Stimulated activated CD8-positive, alpha-beta memory T cell treated with anti-CD3 and anti-CD28 coated beads, Interleukin-12 subunit alpha, Interleukin-12 subunit beta, amount 100 ng/mL, for 4 hours (primary cell): ENCODE results near the gene MARCO.
"Not testable (repeated sequence)": the region's sequence is repeated elsewhere in the genome, so short reads cannot be mapped to it uniquely, and the experiment has no call there.

Source experiments
- DNase-seq: peaks from one replicate; pipeline ENCODE4 v3.0.0-alpha.2; 2020; ENCODE audit warnings: low read depth

The MARCO gene

DNA sequence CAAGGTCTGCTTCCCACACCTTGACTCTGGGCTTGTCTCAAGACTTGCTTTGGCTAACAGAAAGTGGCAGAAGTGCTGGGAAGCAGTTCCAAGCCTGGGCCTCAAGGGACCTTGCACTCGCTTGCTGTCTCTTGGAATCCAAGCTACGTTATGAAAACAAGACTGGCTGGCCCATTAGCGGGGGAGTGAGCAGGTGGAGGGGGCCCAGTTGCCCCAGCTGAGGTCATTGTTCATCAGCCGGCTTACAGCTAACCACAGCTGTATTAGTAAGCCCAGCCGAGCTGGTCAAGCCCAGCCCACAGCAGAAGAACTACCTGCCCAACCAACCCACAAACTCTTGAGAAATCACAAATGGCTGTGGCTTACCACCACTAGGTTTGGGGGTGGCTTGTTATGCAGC lies 63.1 kb downstream of the MARCO start:
- DNase-seq = no peak

DNA sequence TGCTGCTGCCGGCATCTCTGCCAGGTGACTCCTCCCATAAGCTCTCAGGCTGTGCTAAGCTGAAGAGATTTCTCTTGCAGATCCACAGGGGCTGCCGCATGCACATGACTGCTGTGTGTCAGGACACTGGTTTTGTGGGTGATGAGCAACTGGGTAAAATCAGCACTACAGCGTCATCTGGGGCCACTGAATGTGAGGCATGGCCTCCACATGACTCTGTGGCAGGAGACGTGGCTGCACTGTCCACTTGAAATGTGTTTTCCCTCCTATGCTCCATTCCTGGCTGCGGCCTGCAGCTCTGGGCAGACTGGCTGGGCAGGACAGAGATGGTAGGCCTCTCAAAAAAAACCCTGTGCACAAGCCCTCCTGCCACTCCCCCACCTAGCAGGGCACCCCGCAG lies 63.6 kb downstream of the MARCO start:
- no peak for DNase-seq

DNA sequence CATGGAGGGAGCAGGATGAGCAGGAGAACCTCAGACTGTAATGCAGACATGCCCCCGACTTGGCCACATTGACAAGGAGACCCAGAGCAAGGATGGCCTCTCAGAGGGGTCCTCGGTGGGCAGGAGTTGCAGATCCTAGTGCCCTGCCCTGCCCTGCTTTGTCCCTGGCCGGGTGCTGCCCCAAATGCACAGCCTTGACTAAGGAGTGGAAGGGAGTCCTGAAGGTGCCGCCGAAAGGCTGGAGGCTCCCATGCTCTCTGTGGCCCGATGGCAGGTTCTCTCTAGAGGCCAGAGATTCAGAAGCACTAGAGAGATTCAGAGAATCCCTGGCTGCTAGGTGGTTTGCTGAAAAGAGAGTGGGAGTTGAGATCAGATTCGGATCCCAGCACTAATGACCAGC lies 64.4 kb downstream of the MARCO start:
- no peak for DNase-seq

DNA sequence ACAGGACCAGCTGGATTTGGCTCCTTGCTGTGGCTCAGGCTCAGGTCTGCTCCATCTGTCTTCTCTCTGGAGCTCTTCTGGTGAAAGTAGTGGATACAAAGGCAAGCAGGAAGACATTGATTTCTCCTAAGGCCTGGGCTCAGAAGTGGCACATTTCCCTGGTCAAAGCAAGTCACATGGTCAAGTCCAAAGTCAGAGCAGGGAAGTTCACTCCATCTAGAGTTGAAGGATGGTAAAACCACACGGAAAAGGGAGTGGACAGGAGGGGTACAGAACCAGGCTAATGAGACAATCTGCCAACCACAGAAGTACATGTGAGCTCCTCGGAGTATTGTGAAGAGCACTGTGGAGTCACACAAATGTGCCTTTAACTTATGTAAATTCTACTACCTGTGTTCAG lies 66.1 kb downstream of the MARCO start:
- no peak for DNase-seq

DNA sequence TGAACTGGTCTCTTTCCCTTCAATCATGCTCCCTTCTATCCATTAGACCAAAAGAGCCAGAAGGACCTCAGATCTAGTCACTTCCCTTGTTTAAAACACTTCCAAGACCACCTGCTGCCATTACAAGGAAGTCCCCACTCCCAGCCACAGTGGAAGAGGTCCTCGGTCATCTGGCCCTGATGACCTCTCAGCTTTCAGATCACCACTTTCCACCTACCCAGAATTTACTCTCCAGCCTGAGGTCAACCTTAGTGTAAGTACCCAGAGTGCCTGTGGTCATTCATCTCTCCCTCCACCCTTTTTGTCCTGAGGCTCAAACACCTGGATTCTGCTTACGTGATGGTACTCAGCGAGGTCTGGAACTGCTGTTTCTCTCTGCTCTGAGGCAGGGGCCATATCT lies 67.1 kb downstream of the MARCO start:
- no peak for DNase-seq

DNA sequence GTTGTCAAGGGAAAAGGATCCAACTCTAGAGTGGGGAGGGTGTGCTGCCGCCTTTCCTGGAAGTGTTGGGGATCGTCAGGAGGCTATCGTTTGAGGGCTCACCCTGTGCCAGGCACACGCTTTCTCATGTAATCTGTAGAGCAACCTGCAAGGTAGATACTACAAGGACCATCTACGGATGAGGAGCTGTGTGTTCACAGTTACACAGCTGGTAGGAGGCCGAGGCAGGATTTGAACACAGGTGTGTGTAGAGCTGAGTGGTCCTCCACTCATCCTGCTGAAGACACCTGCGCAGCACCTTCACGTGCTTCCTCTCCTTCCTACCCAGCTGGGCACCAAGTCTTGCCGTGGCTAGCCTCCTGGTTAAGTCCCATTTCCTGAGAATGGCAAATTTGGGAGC lies 68.3 kb downstream of the MARCO start:
- no peak for DNase-seq

DNA sequence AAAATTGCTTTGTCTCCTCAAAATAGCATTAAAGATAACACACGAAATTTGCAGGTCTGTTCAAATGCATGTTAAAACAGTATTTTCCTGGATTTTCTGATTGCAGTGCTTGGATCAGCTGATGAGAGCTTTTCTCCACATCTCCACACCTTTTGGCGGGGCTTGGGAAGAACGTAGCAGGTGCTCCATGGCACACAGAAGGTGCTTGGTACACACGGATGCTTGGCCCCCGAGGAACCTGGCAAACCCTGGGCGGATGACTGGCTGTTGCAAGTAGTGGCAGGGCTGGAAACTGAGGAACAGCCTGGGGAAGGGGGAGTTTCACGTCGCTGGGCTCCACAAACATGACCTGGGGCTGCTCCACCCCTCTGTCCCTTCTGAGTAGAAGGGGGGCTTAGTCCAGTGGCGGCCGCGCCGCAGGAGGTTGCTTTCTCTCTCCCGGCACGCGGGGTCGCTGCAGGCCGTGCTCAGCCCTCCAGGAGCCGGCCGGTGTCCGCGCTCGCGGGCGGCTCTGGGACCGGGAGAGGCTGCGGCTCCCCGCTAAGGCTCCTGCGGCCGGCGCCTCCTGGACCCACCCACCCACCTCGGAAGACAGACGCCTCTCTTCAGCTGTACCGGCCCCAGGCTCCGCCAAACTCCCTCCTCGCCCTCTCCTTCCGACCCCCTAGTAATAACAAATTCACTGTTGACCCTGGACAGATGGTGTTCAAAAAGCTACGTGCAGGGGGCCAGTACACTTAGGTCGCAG lies 69.3 kb downstream of the MARCO start:
- no peak for DNase-seq

DNA sequence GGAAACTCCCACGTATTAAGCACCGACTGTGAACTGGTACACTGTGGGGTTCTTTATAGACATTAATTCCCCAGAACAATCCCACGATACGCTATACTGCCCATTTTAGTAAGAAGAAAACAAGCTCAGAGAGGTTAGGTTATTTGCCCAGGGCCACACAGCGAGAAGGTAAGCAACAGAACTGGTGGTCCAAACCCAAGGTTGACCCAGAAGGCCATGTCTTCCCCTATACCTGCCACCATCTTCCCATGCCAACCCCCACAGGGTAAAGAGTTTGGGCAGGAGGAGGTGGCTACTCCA lies 69.9 kb downstream of the MARCO start:
- no peak for DNase-seq

DNA sequence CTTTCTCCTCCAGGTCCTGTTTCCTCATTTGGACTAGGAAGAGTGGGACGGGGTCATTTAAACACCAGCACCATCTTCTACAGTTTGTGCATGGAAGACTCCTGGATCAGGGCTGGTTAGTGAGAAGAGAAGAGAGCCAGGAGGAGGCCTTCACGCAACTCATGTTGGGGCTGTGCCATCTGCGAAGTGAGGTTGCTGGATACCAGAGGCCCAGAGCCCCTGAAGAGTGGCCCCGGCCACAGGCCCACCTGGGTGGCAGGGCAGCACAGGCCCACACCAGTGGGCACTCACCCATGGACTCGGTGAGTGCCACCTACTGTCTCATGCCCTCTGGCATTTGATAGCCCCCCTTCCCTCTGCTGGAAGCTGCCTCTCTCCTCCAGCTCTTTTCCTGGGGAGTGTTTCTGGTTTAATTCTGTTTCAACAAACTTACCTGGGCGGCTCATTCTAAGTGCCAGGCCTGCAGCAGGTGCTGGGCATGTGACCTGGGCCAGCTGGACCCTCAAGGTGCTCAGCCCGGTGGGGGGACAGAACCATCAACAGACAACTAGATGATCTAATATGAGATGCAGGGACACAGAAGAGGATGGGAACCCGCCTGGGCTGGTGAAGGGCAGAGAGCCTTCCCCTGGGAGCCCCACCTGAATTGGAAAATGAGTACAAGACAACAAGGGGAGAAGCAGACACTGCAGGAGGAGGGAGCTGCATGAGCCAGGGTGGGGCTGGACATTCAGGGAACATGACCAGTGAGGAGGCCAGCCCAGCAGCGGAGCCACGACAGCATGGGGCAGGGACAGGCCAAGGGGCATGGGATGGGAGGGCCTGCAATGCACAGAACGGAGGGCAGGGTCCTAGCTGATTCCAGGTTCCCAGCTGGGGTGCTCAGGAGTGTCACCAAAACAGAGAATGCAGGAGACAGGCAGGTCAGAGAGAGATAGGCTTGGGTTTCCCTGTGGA lies 70.6 kb downstream of the MARCO start:
- DNase-seq = no peak

DNA sequence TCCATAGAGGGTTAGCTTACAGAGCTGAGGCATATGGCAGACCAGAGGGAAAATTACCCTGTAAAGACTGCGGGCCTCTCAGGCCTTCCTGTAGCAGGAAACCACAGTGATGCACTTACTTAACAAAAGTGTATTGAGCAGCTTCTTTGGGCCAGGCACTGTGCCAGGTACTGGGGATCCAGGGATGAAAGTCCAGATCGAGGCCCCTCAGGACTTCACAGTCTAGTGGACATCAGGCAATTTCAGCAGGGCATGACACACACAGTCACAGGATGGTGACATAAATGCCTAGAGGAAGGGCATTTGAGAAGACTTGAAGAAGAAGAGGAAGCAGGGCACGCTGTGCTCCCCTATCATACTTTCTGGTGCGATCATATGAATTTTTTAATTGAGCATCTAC lies 71.7 kb downstream of the MARCO start:
- no peak for DNase-seq

DNA sequence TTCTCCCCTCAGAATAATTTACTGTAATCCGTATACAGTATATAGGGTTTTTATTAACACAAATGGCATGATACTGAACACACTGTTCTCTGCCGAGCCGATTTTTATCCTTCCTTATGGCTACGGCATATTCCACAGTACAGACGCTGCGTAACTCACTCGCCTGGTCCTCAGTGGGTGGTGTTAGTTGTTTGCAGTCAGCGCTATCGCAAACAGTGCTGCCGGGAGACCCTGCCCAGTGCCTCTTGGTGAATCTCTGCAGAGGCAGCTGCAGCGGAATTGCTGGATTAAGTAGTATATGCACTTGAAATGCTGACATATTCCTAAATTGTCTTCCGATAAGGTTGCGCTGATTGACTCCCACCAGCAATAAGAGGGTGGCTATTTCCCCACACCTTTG lies 73.9 kb downstream of the MARCO start:
- DNase-seq = no peak

DNA sequence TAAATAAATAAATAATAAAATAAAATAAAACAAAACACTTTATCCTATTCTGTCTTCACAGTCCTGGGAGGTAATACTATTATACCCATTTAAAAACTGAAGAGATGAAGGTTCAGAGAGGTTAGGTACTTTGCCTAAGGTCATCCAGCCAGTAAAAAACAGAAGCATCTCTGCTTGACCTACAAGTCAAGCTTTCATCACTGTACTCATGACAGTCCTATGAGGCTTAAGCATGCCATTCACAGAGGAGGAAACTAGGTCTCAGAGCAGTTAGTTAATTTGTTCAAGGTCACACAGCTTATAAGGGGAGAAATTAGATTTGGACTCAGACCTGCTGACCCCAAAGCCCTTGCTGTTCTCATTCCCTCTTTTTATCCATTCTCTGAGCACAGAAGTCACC lies 77.5 kb downstream of the MARCO start:
- DNase-seq = no peak

DNA sequence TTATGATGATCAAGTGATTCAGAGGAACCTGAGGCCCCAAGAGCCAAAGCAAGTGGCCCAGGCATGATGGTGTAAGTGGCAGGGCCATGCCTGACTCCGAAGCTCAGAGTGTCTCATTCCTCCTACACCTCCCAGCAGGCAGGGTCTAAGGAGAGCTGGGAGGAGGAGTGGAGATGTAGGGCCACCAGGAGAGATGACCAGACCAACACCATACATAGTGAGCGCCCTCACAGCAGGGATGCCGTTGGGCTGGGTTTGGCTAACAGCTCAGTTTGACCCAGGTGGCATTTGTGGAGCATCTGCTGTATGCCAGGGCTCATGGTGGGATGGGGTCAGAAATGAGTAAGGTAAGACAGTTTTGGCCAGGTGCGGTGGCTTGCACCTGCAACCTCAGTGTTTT lies 80.7 kb downstream of the MARCO start:
- no peak for DNase-seq

DNA sequence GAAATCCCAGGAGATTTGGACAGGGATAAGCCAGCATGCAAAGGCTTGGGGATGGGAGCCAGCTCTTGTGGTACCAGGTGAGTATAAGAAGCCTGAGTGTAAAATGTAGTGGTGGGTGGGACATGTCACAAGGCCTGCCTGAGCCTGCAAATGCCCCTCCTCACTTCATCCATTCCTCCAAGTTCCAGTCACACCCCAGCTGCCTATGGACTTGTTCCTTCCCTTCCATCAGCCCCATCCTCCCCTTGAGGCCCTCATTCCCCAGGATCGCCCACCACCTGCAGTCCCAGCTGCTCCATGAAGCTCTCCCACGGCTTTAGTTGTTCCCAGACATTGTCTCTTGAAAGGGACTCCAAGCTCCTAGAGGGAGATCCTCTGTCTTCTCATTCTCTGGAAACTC lies 81.5 kb downstream of the MARCO start:
- no peak for DNase-seq

DNA sequence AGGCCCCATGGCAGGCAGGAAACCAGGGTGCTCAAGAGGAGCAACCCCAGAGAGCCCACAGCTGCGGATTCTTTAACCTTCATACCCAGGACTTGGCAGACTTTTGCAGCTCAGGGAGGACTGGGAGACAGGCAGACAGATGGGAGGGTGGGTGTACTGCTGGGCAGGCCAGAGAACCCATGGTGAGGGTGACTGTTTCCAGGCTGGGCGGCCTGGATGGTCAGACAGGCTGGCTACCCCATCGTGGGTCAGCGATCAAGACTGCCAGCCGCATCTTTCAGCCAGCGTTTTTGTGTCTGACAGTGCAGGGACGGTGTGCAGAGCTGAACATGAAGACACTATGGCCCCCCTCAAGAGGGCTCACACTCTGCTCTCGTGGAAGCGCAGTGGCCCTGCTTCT lies 82.2 kb downstream of the MARCO start:
- DNase-seq = no peak

DNA sequence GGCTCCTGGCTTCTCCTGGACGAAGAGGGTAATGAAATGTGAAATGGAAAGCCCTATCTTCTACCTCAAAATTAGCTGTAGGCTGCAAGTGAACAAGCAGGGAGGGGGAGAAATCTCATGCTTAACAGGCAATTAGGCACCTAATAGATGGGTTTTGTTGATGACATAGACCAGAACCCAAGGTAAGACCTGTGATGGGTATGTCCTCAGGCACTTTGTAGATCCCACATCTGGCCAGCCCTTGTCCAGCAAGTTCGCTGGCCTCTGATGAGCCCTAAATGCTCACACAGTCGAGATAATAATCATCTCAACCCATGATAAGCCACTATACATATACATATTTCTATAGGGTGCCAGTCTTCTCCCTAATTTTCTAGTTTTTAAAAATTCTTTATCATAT lies 82.6 kb downstream of the MARCO start:
- no peak for DNase-seq

DNA sequence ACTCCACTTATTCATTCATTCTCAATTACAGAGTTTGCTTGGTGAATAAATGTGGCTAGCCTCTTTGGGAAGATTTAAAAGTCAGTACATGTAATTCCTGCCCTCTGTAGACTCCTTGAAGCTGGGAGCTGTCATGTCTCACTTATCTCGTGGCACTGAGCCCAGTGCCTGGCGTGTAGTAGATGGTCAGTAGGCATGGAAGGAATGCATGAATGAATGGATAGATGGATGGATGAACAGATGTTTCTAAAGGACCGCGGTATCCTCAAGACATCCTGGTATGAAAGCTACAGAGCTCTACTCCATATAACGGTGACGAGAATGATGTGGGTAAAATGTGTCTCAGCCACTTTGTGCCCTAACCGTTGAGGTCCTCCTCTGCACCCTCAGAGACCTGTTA lies 83.0 kb downstream of the MARCO start:
- no peak for DNase-seq

DNA sequence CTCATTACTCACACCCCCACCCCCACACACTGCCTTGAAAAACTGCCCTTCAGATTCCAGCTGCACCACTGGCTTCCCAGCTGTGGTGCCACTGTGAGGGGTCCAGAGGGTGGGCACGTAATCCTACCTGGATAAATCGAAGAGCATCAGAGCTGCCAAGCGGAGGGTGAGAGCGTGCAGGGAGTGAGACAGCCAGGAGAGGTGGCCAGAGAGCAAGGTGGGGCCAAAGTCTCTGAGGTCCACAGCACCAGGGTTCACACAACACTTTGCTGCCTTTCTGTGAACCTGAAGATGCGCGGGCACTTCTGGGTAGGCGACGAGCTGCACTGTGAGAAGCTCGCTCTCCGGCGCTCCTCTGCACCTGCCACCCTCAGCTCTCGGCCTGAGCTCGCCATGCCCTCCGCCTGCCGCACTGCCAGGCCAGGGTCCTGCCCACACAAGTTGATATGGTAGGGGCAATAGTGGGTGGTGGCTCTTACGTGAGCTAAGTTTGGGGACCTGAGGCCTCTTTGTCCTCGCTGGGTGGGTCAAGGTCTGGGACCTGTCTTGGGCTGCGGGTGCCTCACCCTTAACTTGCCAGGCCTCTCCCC lies 83.9 kb downstream of the MARCO start:
- no peak for DNase-seq

DNA sequence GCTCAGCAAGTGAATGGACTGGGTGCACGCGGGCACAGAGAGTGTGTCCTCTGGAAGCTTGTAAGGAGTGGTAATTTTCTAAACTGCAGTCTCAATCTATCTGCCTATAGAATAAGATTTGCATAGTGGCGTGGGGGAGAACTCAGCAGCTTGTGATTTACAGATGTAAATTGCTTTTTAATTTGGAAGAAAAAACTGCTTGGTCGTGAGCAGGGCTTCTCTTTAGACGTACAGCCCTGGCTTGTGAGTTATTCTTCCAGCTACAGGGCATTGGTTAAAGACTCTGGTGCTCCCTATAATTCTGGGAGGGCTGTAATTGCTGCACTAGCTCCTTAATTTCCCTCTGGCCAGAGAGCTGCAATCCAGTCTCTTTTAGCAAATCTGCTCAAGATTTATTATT lies 84.9 kb downstream of the MARCO start:
- no peak for DNase-seq

DNA sequence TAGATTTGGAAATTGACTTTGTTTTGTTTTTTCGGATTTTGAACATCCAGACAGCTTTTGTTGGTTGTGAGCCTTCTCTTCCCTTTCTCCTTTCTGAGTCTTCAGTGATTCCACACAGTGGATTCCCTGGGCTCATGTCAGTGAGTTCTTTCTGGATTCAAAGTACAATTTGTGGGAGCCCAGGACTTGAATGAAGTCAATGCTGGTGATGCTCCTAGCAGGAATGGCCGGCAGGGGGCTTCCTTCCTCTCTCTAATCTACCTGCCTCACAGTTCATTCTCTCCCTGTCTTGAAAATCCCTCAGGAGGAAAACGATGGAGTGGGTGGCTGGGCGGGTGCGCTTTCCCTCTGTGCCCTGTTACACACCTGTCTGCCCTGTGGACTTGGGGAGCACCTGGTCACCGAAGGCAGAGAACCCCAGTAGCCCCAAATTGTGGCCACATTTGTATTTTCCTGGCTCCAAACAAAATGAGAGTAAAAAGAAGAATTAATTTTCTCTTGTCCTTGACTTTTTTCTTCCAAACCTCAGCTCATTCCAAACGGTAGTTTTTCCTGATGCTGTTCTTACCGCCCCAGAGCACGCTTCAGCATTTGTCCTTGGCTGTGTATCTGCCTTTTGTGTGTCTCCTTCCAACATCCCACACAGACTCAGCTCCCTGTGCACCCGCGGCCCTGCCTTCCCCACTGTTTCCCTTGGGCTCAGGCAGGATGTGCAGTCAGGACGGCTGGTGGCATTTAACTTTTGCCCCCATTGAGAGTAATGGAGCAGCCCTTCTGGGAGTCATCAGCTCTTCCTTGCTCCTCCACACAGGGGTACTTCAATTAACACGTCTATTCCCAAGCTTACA lies 86.6 kb downstream of the MARCO start:
- no peak for DNase-seq

DNA sequence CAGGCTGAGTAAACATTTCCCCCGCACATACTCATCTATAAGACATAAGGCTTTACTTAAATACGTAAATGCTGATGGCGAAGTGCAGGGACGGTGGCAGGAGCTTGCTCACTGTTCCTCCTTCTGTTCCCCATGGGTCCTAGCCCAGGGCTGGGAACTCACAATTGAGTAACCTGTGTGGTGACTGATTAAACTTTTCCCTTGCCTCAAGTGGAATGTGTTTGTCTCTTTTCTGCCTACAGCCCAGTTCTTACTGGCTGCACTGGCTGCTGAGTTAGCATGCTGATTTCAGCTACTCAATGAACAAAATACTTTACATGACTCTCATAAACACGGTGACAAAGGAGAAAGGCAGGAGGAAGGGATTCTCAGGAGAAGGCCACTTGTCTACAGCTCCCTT lies 87.3 kb downstream of the MARCO start:
- DNase-seq = no peak

DNA sequence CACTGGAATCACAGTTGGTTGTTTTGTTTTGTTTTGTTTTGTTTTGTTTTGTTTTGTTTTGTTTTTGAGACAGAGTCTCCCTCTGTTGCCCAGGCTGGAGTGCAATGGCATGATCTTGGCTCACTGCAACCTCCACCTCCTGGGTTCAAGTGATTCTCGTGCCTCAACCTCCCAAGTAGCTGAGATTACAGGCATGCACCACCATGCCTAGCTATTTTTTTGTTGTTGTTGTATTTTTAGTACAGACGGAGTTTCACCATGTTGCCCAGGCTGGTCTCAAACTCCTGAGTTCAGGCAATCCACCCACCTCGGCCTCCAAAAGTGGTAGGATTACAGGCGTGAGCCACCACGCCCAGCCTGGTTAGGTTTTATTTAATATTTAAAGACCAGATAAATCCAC lies 95.9 kb downstream of the MARCO start:
- not testable (repeated sequence) for DNase-seq
